LHCN-M2 (cell line): ENCODE results near the gene LDLRAD3. TPM values are rescaled to one million over a fixed set of nuclear protein-coding genes. Genes with fewer than 3 reads are reported as not detected.

Experiments
- DNase-seq: peaks from one replicate; pipeline ENCODE4 v3.0.0-alpha.2; 2012; ENCODE audit warnings: low read depth
- total RNA-seq: library from RNA; depleted of rRNA; stranded (reverse); fragments of >200 nt; gene quantifications from 2 replicates; pipeline ENCODE4 v1.2.3, GENCODE V29; 2014

LDLRAD3 gene
- total RNA-seq, 1 experiment from 2014 or later = 44.3 TPM

- DNase-seq = peak; percentile 97
Measured at GRCh38 chr11:36073411-36074203, 129.7 kb downstream of the LDLRAD3 start.

GRCh38 chr11:36074941-36075431 is 131.1 kb downstream of the LDLRAD3 start:
- peak; percentile 92 for DNase-seq

- no peak for DNase-seq
Measured at GRCh38 chr11:36077368-36077767, 133.5 kb downstream of the LDLRAD3 start.

- DNase-seq = no peak
Measured at GRCh38 chr11:36077886-36078685, 134.2 kb downstream of the LDLRAD3 start.

GRCh38 chr11:36078686-36079055 is 134.8 kb downstream of the LDLRAD3 start:
- DNase-seq = no peak

- DNase-seq = no peak
Measured at GRCh38 chr11:36079878-36080675, 136.2 kb downstream of the LDLRAD3 start.

GRCh38 chr11:36081274-36081945 is 137.5 kb downstream of the LDLRAD3 start:
- DNase-seq = no peak

- no peak for DNase-seq
Measured at GRCh38 chr11:36086366-36086765, 142.5 kb downstream of the LDLRAD3 start.

GRCh38 chr11:36088266-36088972 is 144.6 kb downstream of the LDLRAD3 start:
- DNase-seq = no peak

- DNase-seq = no peak
Measured at GRCh38 chr11:36089920-36090319, 146.1 kb downstream of the LDLRAD3 start.

- DNase-seq = no peak
Measured at GRCh38 chr11:36090356-36091109, 146.7 kb downstream of the LDLRAD3 start.

- peak; percentile 80 for DNase-seq
Measured at GRCh38 chr11:36091256-36091811, 147.5 kb downstream of the LDLRAD3 start.

- DNase-seq = peak; percentile 63
Measured at GRCh38 chr11:36092314-36093030, 148.6 kb downstream of the LDLRAD3 start.

GRCh38 chr11:36093548-36093947 is 149.7 kb downstream of the LDLRAD3 start:
- no peak for DNase-seq

GRCh38 chr11:36094164-36094563 is 150.3 kb downstream of the LDLRAD3 start:
- DNase-seq = no peak

- DNase-seq = no peak
Measured at GRCh38 chr11:36095716-36096115, 151.9 kb downstream of the LDLRAD3 start.

GRCh38 chr11:36097219-36097650 is 153.4 kb downstream of the LDLRAD3 start:
- DNase-seq = no peak

- DNase-seq = no peak
Measured at GRCh38 chr11:36098087-36098486, 154.2 kb downstream of the LDLRAD3 start.
